HG03064 (cell line): ENCODE results near the gene YIF1A.

Experiments used
- ATAC-seq: cut with Tn5 transposase; IDR thresholded peaks from one replicate; pipeline ENCODE4 v1.9.1; 2021; ENCODE audit warnings: low read depth; ENCODE audit not compliant: unreplicated experiment

YIF1A gene

DNA sequence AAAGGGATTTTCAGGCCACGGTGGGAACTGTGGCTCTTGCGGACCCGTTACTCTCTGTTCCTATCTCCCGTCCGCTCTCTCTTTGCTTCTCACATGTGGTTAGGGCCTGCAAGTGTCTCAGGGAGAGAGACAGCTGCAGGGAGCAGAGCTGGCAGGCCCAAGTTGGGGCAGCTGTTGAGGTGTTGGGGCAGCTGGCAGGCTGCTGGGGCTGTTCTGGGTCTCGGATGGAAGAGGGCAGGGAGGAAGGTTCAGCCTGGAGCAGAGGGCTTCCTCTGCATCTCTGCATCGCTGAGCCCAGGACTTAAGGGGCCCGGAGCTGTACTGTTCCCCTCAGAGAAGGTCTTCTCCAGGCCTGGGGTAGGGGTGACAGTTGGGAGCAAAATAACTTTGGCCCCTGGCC, 13.5 kb downstream of the YIF1A start:
- no peak for ATAC-seq

- no peak for ATAC-seq
These were observed 14.7 kb downstream of the YIF1A start for GRCh38 chr11:66274219-66274618.

DNA sequence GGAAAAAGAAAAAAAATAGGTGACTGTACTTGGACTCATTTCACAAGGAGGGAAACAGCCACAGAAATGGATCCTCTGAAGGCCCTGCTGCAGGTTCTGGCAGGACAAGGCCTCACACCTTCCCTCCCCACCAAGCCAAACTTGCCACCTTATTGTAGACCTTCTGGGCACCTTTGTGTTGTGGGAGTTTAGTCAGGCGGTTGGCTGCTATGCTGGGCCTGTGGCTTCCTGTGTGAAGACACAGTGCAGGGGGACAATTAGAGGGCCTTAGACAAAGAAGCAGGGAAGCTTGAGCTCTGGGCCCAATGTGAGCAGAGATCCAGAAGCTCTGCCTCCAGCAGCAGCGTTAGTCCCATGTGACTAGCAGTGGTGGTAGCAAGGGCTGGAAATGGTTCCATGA, 16.3 kb downstream of the YIF1A start:
- no peak for ATAC-seq

GRCh38 chr11:66271816-66272215, 17.1 kb downstream of the YIF1A start:
- no peak for ATAC-seq

- no peak for ATAC-seq
These were observed 19.7 kb downstream of the YIF1A start for GRCh38 chr11:66268952-66269905.

GRCh38 chr11:66268244-66268951, 20.5 kb downstream of the YIF1A start, which contains the start of gene RAB1B:
RAB1B (plus strand) TSS chr11:66268639; CDS start chr11:66268680, 41 bp downstream.
- peak; percentile 79 for ATAC-seq

DNA sequence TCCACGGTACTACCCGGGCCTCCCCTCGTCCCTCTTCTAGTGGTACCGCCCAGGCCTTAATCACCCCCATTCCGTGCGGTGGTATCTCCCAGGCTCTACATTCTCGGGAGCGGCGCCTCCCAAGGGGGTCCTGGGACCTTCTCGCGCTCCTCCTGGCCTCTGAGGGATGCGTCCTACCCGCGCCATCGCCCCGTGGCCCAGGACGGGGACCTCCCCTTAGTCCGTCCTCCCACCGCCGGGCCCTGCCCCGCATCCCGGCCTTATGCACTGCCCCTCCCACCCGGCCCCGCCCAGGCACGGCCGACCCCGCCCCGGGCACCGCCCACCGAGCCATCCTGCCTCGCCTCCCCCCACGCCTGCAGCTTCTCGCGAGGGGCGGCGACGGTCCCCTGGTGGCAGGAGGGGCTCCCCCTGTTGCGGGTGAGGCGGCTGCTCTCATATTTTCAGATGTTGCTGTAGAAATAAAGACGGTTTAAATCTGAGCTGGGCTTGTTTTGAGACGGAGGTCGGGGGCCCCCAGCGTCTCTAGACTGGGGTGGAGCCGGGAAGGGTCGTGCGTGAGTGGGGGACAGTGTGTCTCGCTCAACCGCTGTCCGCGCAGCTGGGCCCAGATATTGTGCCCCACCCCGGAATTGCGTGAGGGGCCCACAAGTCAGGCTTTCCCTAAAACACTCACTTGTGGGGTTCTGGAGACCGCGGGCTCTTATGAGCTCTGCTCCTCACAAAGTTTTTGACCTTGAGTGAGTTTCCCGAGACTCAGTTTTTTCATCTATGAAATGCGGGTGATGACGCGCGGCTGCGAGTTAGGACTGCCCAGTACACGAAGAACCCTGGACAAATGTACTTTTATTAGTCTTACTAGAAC, 21.3 kb downstream of the YIF1A start:
- ATAC-seq = peak; percentile 42

DNA sequence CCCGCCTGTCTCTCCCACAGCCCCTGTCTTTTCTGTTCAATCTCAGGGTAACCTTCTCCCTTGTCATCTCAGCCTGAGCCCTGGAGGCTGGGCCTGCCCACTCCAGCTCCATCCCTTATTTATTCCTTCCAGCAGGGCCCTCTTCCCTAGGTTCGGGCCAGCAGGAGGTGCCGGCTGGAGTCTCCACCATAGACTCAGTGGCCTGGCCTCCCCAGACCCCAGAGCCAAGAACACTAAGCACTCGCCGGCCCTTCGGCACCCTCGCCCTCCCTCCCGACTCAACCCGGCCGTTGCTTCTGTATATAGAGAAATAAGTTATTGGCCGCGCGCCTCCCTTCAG, 21.9 kb downstream of the YIF1A start:
- no peak for ATAC-seq

- no peak for ATAC-seq
These were observed 22.4 kb downstream of the YIF1A start for GRCh38 chr11:66266378-66267038.

DNA sequence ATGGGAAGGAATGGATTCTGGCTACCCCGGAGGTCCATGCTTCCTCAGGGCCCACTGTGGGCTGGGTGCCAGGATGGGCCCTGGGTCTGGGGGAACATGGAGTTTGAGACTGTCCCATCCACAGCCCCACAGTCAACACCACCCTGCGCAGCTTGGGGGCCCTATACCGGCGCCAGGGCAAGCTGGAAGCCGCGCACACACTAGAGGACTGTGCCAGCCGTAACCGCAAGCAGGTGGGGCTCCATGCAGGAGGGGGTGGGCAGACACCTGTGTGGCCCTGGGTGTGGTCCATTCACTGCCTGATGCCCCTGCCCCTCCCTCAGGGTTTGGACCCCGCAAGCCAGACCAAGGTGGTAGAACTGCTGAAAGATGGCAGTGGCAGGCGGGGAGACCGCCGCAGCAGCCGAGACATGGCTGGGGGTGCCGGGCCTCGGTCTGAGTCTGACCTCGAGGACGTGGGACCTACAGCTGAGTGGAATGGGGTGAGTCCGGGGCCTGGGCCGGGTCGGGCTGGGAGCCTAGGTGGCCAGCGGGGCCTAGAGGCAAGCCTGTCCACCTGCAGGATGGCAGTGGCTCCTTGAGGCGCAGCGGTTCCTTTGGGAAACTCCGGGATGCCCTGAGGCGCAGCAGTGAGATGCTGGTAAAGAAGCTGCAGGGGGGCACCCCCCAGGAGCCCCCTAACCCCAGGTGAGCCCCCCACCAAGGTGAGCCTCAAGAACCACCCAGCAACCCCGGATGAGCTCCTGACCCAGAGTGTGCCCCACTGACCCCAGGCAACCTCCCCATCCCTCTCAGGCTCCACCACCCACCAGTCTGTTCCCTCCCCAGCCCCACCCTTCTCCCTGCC, 23.2 kb downstream of the YIF1A start:
- ATAC-seq = no peak

DNA sequence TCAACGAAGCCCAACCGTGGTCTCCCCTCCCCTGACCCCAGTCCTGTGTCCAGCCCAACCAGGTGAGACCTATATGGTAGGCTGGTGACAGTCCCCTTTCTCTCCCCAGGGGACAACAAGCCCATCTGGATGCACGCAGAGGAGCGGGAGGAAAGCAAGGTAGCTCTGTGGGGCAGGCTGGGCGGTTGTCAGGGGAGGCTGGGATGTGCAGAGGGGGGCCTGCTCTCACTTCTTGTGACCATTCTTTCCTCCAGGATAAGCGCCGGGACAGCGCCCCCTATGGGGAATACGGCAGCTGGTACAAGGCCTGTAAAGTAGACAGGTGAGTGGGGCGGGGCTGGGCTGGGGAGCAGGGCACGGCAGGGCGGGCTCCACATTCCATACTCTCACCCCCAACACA, 24.0 kb downstream of the YIF1A start:
- no peak for ATAC-seq

DNA sequence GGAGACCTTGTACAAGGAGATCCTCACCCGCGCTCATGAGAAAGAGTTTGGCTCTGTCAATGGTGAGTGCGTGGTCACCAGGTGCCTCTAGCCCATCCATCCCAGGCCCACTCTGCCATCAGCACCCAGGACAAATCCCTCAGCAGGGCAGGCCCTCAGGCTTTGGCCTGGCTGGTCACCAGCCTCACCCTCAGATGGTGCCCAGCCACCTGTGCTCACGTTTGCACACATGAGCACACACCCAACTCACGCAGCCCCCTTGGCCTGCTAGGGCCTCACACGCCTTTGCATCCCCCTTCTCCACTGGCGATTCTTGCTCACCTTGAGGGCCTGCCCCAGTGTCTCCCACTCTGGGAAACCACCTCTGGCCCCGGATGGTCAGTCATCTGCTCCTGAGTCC, 24.6 kb downstream of the YIF1A start:
- ATAC-seq = no peak

GRCh38 chr11:66263785-66264184, 25.2 kb downstream of the YIF1A start:
- no peak for ATAC-seq

- no peak for ATAC-seq
These were observed 25.7 kb downstream of the YIF1A start for GRCh38 chr11:66263231-66263630.

DNA sequence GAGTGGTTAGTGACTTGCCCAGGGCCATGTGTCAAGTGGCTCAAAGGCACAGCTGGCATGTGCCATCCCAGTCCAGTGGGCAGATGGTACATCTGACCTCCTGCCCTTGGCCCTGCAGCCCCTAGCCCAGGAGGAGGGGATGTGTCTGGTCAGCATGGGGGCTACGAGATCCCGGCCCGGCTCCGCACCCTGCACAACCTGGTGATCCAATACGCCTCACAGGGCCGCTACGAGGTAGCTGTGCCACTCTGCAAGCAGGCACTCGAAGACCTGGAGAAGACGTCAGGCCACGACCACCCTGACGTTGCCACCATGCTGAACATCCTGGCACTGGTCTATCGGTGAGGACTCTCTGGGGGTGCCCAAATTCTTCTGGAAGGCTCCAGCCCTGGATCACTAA, 26.2 kb downstream of the YIF1A start:
- ATAC-seq = no peak

DNA sequence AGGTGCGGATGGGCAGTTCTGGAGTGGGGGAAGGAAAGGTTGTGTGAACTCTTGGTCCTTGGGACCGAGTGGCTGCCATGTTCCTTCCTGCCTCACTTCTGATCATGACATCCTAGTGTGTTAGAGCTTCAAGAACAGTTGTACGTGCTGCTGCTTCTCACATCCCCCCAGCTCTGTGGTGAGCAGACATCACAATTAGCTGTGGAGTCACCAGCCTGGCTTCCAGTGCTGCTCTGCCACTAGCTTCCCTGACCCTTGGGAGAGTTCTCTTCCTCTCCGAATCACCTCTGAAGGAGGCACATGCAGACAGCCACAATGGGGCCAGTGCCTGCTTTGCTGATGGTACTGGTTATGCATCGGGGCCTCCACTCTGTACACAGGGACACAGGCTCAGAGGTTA, 26.8 kb downstream of the YIF1A start:
- no peak for ATAC-seq

GRCh38 chr11:66261578-66261977, 27.4 kb downstream of the YIF1A start:
- no peak for ATAC-seq

DNA sequence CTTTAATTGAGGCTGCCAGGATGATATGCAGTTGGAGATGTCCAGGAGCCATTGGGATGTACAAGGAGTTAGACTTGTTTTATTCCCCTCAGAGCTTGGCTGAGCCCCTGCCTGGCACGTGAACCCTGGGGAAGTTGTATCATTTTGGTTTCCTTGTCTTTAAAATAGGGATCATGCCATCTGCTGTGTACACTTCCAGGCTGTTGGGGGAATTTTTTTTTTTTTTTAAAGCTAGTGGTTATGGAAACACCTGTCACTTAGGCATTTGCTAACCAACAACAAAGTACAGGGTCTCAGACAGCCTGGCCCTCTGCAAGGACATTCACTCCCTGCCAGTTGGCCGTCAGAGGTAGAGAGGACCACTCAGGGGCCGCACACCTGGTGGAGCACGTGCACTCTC, 29.0 kb downstream of the YIF1A start:
- no peak for ATAC-seq

- no peak for ATAC-seq
These were observed 29.7 kb downstream of the YIF1A start for GRCh38 chr11:66259225-66259624.
